ENCODE results near the gene DPP6. TPM values are rescaled to one million over a fixed set of nuclear protein-coding genes. Genes with fewer than 3 reads are reported as not detected.

DPP6 gene
- total RNA-seq, 1 donor from 2014 or later, result not detected

- ATAC-seq (ENCODE audit: low read depth) (no peak), DNase-seq (no peak)
- Mint-ChIP-seq H3K27ac (no peak overlapping the region), H3K4me1 (no peaks in the 10 kb centered on the region), H3K36me3 (ENCODE audit: low read depth) (no peaks in the 10 kb centered on the region), H3K27me3 (no peaks in the 10 kb centered on the region), H3K4me3 (no peak overlapping the region), H3K9me3 (no peaks in the 10 kb centered on the region)
- ChIA-PET POLR2A (no interaction called here), CTCF (no interaction called here)
- intact Hi-C loops (cut with micrococcal nuclease), result no loop called here
- TF ChIP-seq, protein P1, sequence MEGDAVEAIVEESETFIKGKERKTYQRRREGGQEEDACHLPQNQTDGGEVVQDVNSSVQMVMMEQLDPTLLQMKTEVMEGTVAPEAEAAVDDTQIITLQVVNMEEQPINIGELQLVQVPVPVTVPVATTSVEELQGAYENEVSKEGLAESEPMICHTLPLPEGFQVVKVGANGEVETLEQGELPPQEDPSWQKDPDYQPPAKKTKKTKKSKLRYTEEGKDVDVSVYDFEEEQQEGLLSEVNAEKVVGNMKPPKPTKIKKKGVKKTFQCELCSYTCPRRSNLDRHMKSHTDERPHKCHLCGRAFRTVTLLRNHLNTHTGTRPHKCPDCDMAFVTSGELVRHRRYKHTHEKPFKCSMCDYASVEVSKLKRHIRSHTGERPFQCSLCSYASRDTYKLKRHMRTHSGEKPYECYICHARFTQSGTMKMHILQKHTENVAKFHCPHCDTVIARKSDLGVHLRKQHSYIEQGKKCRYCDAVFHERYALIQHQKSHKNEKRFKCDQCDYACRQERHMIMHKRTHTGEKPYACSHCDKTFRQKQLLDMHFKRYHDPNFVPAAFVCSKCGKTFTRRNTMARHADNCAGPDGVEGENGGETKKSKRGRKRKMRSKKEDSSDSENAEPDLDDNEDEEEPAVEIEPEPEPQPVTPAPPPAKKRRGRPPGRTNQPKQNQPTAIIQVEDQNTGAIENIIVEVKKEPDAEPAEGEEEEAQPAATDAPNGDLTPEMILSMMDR (IDR thresholded peaks at IDR 0.05), result no peak
Measured at GRCh38 chr7:154178895-154179294, 126.7 kb downstream of the DPP6 start.

GRCh38 chr7:154183482-154183881 lies 131.3 kb downstream of the DPP6 start:
- no peak overlapping the region for H3K4me3 Mint-ChIP-seq
- H3K27me3 Mint-ChIP-seq, result no peaks in the 10 kb centered on the region
- H3K36me3 Mint-ChIP-seq (ENCODE audit: low read depth), result no peaks in the 10 kb centered on the region
- no peak overlapping the region for H3K27ac Mint-ChIP-seq
- no peak for ATAC-seq (ENCODE audit: low read depth)
- DNase-seq, result no peak
- H3K9me3 Mint-ChIP-seq, result no peaks in the 10 kb centered on the region
- POLR2A ChIA-PET, result no interaction called here
- intact Hi-C loops (cut with micrococcal nuclease), result no loop called here
- H3K4me1 Mint-ChIP-seq, result no peaks in the 10 kb centered on the region
- TF ChIP-seq, protein P1 (IDR thresholded peaks at IDR 0.05), result no peak
- CTCF ChIA-PET, result no interaction called here

DNA sequence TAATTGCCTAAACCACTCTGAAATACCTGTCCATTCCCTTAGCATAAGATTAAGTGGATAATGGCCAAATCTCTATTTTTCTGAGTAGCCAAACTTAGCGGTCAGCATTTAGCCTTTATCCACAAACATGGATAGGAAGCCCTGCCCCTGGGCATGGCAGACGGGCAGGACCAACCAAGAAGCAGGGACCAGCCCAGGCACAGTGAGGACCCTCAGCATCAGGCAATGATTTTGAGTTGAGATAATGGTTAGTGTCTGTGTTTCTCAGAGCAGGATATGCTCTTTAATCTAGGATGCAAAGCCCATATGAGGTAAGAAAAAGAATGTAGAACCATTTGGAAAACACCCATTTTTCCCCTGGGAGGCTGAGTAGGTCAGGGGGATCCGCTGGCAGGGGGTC lies 131.7 kb downstream of the DPP6 start:
- no peak for DNase-seq
- Mint-ChIP-seq H3K27me3 (no peaks in the 10 kb centered on the region), H3K4me1 (no peaks in the 10 kb centered on the region), H3K27ac (no peak overlapping the region), H3K36me3 (ENCODE audit: low read depth) (no peaks in the 10 kb centered on the region), H3K9me3 (no peaks in the 10 kb centered on the region), H3K4me3 (no peak overlapping the region)
- intact Hi-C loops (cut with micrococcal nuclease), result no loop called here
- ChIA-PET CTCF (no interaction called here), POLR2A (no interaction called here)
- no peak for ATAC-seq (ENCODE audit: low read depth)
- TF ChIP-seq, protein P1 (IDR thresholded peaks at IDR 0.05), result no peak

DNA sequence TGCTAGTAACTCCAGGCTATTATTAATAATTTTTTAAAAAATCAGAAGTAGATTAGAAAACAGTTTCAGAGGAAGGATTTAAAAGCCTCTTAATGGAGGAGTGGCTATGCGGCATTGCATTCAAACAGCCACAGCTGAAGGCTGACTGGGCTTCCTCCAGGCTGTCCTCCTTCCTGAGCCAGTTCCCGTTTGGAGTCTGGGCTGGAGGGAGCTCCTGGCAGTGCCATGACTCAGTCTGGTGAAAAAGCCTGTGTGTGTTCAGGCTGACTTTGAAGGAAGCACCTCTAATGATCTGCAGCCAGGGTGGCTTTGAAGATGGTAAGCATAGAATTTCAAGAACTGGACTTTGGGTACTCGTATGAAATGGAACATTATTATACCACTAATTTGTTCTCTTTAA lies 134.6 kb downstream of the DPP6 start:
- POLR2A ChIA-PET, result no interaction called here
- H3K27me3 Mint-ChIP-seq, result no peaks in the 10 kb centered on the region
- ATAC-seq (ENCODE audit: low read depth) (no peak), DNase-seq (no peak)
- H3K27ac Mint-ChIP-seq, result no peak overlapping the region
- H3K9me3 Mint-ChIP-seq, result no peaks in the 10 kb centered on the region
- CTCF ChIA-PET, result no interaction called here
- H3K4me1 Mint-ChIP-seq, result no peaks in the 10 kb centered on the region
- H3K4me3 Mint-ChIP-seq, result no peak overlapping the region
- TF ChIP-seq, protein P1 (IDR thresholded peaks at IDR 0.05), result no peak
- no peaks in the 10 kb centered on the region for H3K36me3 Mint-ChIP-seq (ENCODE audit: low read depth)
- intact Hi-C loops (cut with micrococcal nuclease), result no loop called here

GRCh38 chr7:154188330-154188729 lies 136.1 kb downstream of the DPP6 start:
- ChIA-PET CTCF (no interaction called here), POLR2A (no interaction called here)
- H3K36me3 Mint-ChIP-seq (ENCODE audit: low read depth), result no peaks in the 10 kb centered on the region
- H3K27ac Mint-ChIP-seq, result no peak overlapping the region
- intact Hi-C loops (cut with micrococcal nuclease), result no loop called here
- DNase-seq (no peak), ATAC-seq (ENCODE audit: low read depth) (no peak)
- no peak overlapping the region for H3K4me3 Mint-ChIP-seq
- H3K9me3 Mint-ChIP-seq, result no peaks in the 10 kb centered on the region
- TF ChIP-seq, protein P1 (IDR thresholded peaks at IDR 0.05), result no peak
- no peaks in the 10 kb centered on the region for H3K27me3 Mint-ChIP-seq
- H3K4me1 Mint-ChIP-seq, result no peaks in the 10 kb centered on the region

Data from activated B cell treated with CpG ODN at 0.5 μM for 24 hours (primary cell).